ENCODE measurements around the gene ADAMTS9. TPM values are rescaled to one million over a fixed set of nuclear protein-coding genes. Genes with fewer than 3 reads are reported as not detected.

ADAMTS9 gene
- total RNA-seq, 1 donor from 2014 or later, result 5.1 TPM

DNA sequence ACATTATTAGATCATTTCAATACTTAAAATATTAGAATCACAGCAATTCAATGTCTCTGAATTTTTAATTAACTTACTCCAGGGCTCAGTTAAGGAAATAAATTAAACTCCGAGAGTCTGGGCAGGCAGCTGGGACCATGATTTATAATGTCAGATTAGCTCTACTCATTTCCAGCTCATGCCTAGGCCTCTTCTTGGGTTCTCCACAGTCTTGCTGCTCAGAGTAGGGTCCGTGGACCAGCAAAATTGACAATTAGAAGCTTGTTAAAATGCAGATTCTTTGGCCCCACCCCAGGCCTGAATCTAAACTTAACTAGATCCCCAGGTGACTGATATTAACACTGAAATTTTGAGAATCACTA lies 28.2 kb downstream of the ADAMTS9 start:
- TF ChIP-seq, protein P1, sequence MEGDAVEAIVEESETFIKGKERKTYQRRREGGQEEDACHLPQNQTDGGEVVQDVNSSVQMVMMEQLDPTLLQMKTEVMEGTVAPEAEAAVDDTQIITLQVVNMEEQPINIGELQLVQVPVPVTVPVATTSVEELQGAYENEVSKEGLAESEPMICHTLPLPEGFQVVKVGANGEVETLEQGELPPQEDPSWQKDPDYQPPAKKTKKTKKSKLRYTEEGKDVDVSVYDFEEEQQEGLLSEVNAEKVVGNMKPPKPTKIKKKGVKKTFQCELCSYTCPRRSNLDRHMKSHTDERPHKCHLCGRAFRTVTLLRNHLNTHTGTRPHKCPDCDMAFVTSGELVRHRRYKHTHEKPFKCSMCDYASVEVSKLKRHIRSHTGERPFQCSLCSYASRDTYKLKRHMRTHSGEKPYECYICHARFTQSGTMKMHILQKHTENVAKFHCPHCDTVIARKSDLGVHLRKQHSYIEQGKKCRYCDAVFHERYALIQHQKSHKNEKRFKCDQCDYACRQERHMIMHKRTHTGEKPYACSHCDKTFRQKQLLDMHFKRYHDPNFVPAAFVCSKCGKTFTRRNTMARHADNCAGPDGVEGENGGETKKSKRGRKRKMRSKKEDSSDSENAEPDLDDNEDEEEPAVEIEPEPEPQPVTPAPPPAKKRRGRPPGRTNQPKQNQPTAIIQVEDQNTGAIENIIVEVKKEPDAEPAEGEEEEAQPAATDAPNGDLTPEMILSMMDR (IDR thresholded peaks at IDR 0.05), result no peak
- Mint-ChIP-seq H3K36me3 (ENCODE audit: low read depth) (peaks cover 2% of the 10 kb centered on the region), H3K27me3 (ENCODE audit: low read depth) (no peaks in the 10 kb centered on the region), H3K9me3 (ENCODE audit: low read depth) (peaks cover 9% of the 10 kb centered on the region), H3K4me1 (ENCODE audit: low read depth) (no peaks in the 10 kb centered on the region), H3K27ac (ENCODE audit: unreplicated experiment) (no peak overlapping the region), H3K4me3 (ENCODE audit: unreplicated experiment) (no peak overlapping the region)
- DNase-seq (ENCODE audit: low spot score), result no peak

- H3K9me3 Mint-ChIP-seq (ENCODE audit: low read depth), result peaks cover 9% of the 10 kb centered on the region
- H3K36me3 Mint-ChIP-seq (ENCODE audit: low read depth), result peaks cover 2% of the 10 kb centered on the region
- no peak overlapping the region for H3K27ac Mint-ChIP-seq (ENCODE audit: unreplicated experiment)
- no peak for DNase-seq (ENCODE audit: low spot score)
- no peak overlapping the region for H3K4me3 Mint-ChIP-seq (ENCODE audit: unreplicated experiment)
- TF ChIP-seq, protein P1 (IDR thresholded peaks at IDR 0.05), result no peak
- H3K27me3 Mint-ChIP-seq (ENCODE audit: low read depth), result no peaks in the 10 kb centered on the region
- H3K4me1 Mint-ChIP-seq (ENCODE audit: low read depth), result no peaks in the 10 kb centered on the region
Measured at GRCh38 chr3:64658001-64658400, 29.8 kb downstream of the ADAMTS9 start.

DNA sequence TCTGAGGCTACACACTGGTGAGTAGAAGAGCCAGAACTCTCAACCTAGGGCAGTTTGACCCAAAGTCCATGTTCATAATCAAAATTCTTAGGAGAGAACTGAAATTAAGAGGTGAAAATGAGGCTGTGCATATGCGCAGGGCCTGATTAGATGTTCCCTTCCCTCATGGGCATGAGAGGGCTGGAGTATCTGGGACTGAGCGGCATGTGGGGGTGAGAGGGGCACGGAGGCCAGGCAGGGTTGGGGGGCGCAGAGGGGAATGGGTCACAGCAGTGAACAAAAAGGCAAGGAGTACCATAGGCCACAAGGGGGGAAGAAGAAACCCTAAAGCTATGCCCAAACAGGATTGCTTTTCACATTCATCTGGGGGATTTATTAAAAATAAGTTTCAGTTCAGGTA lies 31.3 kb downstream of the ADAMTS9 start:
- Mint-ChIP-seq H3K4me1 (ENCODE audit: low read depth) (peaks cover 3% of the 10 kb centered on the region), H3K36me3 (ENCODE audit: low read depth) (no peaks in the 10 kb centered on the region), H3K27me3 (ENCODE audit: low read depth) (no peaks in the 10 kb centered on the region), H3K4me3 (ENCODE audit: unreplicated experiment) (no peak overlapping the region), H3K9me3 (ENCODE audit: low read depth) (no peaks in the 10 kb centered on the region), H3K27ac (ENCODE audit: unreplicated experiment) (no peak overlapping the region)
- TF ChIP-seq, protein P1 (IDR thresholded peaks at IDR 0.05), result no peak
- DNase-seq (ENCODE audit: low spot score), result no peak

GRCh38 chr3:64655160-64655559 lies 32.6 kb downstream of the ADAMTS9 start:
- Mint-ChIP-seq H3K36me3 (ENCODE audit: low read depth) (no peaks in the 10 kb centered on the region), H3K9me3 (ENCODE audit: low read depth) (no peaks in the 10 kb centered on the region), H3K27me3 (ENCODE audit: low read depth) (no peaks in the 10 kb centered on the region), H3K4me3 (ENCODE audit: unreplicated experiment) (no peak overlapping the region), H3K27ac (ENCODE audit: unreplicated experiment) (no peak overlapping the region), H3K4me1 (ENCODE audit: low read depth) (peaks cover 17% of the 10 kb centered on the region)
- TF ChIP-seq, protein P1 (IDR thresholded peaks at IDR 0.05), result no peak
- DNase-seq (ENCODE audit: low spot score), result no peak

DNA sequence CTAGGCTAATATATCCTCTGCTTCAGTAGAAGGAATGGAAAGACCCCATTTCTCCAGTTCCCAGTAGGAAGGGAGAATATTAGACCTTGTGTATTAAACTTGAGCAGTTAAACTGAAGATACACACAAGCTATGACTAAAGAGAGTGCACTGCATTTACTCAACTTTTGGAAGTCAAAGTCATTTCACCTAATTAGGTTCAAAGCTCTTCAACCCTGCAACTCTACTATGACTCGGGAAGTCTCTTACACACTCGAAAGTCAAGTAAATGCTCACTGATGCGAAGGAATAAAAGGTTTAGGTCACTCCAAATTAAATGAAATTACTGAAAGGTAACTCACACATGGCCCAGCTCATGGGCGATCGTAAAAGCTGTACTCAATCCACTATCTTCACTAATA lies 33.8 kb downstream of the ADAMTS9 start:
- Mint-ChIP-seq H3K27me3 (ENCODE audit: low read depth) (no peaks in the 10 kb centered on the region), H3K4me3 (ENCODE audit: unreplicated experiment) (no peak overlapping the region), H3K9me3 (ENCODE audit: low read depth) (no peaks in the 10 kb centered on the region), H3K4me1 (ENCODE audit: low read depth) (peaks cover 18% of the 10 kb centered on the region), H3K36me3 (ENCODE audit: low read depth) (peaks cover 2% of the 10 kb centered on the region), H3K27ac (ENCODE audit: unreplicated experiment) (no peak overlapping the region)
- TF ChIP-seq, protein P1 (IDR thresholded peaks at IDR 0.05), result no peak
- no peak for DNase-seq (ENCODE audit: low spot score)
